Epithelial cell of esophagus (primary cell): Measurements from ENCODE around the gene CDH22.

Experiments used
- DNase-seq: peaks from one replicate; pipeline ENCODE4 v3.0.0; 2010; ENCODE audit warnings: low read depth
- H3K4me3 ChIP-seq: 2 replicates; pipeline ENCODE4 v1.5.1; 2011; ENCODE audit warnings: mild to moderate bottlenecking, low read length, control low read depth
- TF ChIP-seq, protein P1 (sequence below): IDR thresholded peaks from 2 replicates; pipeline ENCODE4 v1.5.1; 2011; ENCODE audit warnings: low read depth, mild to moderate bottlenecking, low read length, control low read depth, inconsistent platforms; ENCODE audit not compliant: insufficient read depth; ENCODE audit errors: missing control alignments

Gene CDH22

GRCh38 chr20:46157625-46158024 is 150.7 kb downstream of the CDH22 start:
- H3K4me3 ChIP-seq, result no peak overlapping the region
- TF ChIP-seq, protein P1, sequence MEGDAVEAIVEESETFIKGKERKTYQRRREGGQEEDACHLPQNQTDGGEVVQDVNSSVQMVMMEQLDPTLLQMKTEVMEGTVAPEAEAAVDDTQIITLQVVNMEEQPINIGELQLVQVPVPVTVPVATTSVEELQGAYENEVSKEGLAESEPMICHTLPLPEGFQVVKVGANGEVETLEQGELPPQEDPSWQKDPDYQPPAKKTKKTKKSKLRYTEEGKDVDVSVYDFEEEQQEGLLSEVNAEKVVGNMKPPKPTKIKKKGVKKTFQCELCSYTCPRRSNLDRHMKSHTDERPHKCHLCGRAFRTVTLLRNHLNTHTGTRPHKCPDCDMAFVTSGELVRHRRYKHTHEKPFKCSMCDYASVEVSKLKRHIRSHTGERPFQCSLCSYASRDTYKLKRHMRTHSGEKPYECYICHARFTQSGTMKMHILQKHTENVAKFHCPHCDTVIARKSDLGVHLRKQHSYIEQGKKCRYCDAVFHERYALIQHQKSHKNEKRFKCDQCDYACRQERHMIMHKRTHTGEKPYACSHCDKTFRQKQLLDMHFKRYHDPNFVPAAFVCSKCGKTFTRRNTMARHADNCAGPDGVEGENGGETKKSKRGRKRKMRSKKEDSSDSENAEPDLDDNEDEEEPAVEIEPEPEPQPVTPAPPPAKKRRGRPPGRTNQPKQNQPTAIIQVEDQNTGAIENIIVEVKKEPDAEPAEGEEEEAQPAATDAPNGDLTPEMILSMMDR, result no peak
- DNase-seq, result no peak

GRCh38 chr20:46157076-46157592 is 151.2 kb downstream of the CDH22 start:
- no peak for DNase-seq
- no peak overlapping the region for H3K4me3 ChIP-seq
- TF ChIP-seq, protein P1, result no peak

- H3K4me3 ChIP-seq, result no peak overlapping the region
- DNase-seq, result no peak
- TF ChIP-seq, protein P1, result no peak
Measured at GRCh38 chr20:46156065-46156464, 152.2 kb downstream of the CDH22 start.

DNA sequence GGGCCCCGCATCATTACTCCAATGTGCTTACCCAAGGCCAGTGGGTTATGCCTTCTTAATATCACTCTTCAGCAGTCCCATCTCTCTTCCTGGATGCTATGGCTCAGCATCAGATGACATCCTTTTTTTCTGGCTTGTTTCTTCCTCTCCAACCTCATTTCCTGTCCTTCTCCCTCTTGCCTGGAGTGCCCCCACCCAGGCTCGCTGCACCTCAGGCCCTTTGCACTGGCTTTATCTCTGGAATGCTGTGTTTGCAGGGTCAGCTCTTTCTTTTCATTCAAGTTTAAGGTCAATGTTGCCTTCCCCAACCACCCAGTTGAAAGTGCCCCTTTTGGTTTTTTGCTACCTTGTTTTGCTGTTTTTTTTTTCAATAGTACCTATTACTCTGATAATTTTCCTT is 153.5 kb downstream of the CDH22 start:
- TF ChIP-seq, protein P1, result no peak
- no peak for DNase-seq
- no peak overlapping the region for H3K4me3 ChIP-seq

- no peak for DNase-seq
- no peak overlapping the region for H3K4me3 ChIP-seq
- TF ChIP-seq, protein P1, result no peak
Measured at GRCh38 chr20:46154305-46154704, 154.0 kb downstream of the CDH22 start.

DNA sequence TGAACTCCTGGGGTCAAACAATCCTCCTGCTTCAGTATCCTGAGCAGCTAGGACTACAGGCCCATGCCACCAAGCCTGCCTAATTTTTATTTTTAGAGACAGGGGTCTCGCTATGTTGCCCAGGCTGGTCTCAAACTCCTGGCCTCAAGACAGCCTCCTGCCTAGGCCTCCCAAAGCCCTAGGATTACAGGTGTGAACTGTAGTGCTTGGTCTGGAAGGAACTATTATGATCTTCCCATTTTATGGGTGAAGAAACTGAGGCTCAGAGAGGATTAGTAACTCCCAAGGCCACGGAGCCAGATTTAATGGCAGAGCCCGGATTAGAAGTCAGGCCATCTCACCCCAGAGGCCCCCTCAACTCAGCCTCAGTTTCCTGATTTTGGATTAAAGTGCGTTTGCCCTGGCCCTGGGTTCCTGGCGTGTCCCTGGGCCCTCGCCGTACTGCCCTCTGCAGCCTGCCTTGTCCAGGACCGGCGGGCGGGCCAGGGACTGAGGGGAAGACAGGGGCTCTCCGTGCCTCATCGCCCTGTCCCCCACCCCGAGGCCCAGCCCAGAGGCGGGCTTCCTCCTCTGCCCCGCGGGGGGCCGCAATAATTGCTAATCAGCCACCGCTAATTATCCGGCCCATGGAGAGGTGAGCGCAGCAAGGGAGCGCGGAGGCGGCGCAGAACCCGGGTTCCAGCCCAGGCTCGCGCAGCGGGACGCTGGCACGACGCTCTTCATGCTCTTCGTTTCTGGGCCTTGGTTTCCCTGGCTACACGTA is 155.3 kb downstream of the CDH22 start:
- no peak overlapping the region for H3K4me3 ChIP-seq
- TF ChIP-seq, protein P1, result no peak
- no peak for DNase-seq

GRCh38 chr20:46151936-46152335 is 156.4 kb downstream of the CDH22 start:
- TF ChIP-seq, protein P1, result peak; percentile 15
- no peak for DNase-seq
- H3K4me3 ChIP-seq, result no peak overlapping the region
